Endothelial cell (in vitro differentiated cells): ENCODE results near the gene NFIX. TPM values are rescaled to one million over a fixed set of nuclear protein-coding genes. Genes with fewer than 3 reads are reported as not detected.
"Not testable (repeated sequence)": the region's sequence is repeated elsewhere in the genome, so short reads cannot be mapped to it uniquely, and the experiment has no call there.

Experiments used
- DNase-seq: peaks from one replicate; pipeline ENCODE4 v3.0.0; 2021; ENCODE audit warnings: low spot score
- H3K27ac Mint-ChIP-seq: one replicate; pipeline ENCODE4 v1.8.0; 2021; ENCODE audit warnings: mixed read lengths, inconsistent platforms; ENCODE audit not compliant: unreplicated experiment
- H3K27me3 Mint-ChIP-seq: one replicate; pipeline ENCODE4 v1.8.0; 2021; ENCODE audit warnings: mild to moderate bottlenecking, moderate library complexity, mixed read lengths, inconsistent platforms; ENCODE audit not compliant: unreplicated experiment
- H3K36me3 Mint-ChIP-seq: one replicate; pipeline ENCODE4 v1.8.0; 2021; ENCODE audit warnings: mild to moderate bottlenecking, low read depth, mixed read lengths, inconsistent platforms; ENCODE audit not compliant: unreplicated experiment
- H3K4me1 Mint-ChIP-seq: one replicate; pipeline ENCODE4 v1.8.0; 2021; ENCODE audit warnings: mild to moderate bottlenecking, mixed read lengths, inconsistent platforms; ENCODE audit not compliant: unreplicated experiment
- H3K4me3 Mint-ChIP-seq: one replicate; pipeline ENCODE4 v1.8.0; 2021; ENCODE audit warnings: mild to moderate bottlenecking, mixed read lengths, inconsistent platforms; ENCODE audit not compliant: unreplicated experiment
- H3K9me3 Mint-ChIP-seq: one replicate; pipeline ENCODE4 v1.8.0; 2021; ENCODE audit warnings: mixed read lengths, inconsistent platforms; ENCODE audit not compliant: unreplicated experiment
- total RNA-seq: library from RNA; stranded (reverse); fragmentation: NEBNext Ultra II Directional; extraction: Animal tissue kit (Norgen Biotek cat#: 25700); gene quantifications from one replicate; pipeline ENCODE4 v1.2.1, GENCODE V29; 2021; ENCODE audit not compliant: unreplicated experiment
- TF ChIP-seq, protein P1 (sequence below): fragments of 200-600 bp; sonication (generic); IDR thresholded peaks from one replicate; pipeline ENCODE4 v1.5.0; 2021; ENCODE audit warnings: antibody characterized with exemption; ENCODE audit not compliant: unreplicated experiment

NFIX gene
- total RNA-seq, 1 donor from 2014 or later: 9.9 TPM

DNA sequence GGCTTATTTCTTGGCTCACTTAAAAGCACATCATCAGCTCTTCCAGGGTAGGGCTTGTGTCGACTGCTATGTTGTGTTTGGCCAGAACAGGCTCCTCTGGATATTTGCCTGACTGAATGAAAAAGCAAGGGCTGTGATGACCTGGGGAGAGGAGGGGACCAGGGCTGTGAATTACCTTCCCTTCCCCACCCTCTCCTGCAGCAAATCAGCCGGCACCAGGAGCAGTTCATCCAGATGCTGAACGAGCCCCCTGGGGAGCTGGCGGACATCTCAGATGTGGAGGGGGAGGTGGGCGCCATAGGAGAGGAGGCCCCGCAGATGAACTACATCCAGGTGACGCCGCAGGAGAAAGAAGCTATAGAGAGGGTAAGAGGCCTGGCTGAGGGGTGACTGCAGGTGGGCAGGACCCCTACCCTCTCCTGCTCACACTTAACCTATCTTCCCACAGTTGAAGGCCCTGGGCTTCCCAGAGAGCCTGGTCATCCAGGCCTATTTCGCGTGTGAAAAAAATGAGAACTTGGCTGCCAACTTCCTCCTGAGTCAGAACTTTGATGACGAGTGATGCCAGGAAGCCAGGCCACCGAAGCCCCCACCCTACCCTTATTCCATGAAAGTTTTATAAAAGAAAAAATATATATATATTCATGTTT, 42.7 kb upstream of the NFIX start:
- H3K27ac Mint-ChIP-seq: no peak overlapping the region
- H3K4me3 Mint-ChIP-seq: no peak overlapping the region
- H3K9me3 Mint-ChIP-seq: no peaks in the 10 kb centered on the region
- peaks cover 36% of the 10 kb centered on the region for H3K36me3 Mint-ChIP-seq
- peaks cover 11% of the 10 kb centered on the region for H3K4me1 Mint-ChIP-seq
- TF ChIP-seq, protein P1, sequence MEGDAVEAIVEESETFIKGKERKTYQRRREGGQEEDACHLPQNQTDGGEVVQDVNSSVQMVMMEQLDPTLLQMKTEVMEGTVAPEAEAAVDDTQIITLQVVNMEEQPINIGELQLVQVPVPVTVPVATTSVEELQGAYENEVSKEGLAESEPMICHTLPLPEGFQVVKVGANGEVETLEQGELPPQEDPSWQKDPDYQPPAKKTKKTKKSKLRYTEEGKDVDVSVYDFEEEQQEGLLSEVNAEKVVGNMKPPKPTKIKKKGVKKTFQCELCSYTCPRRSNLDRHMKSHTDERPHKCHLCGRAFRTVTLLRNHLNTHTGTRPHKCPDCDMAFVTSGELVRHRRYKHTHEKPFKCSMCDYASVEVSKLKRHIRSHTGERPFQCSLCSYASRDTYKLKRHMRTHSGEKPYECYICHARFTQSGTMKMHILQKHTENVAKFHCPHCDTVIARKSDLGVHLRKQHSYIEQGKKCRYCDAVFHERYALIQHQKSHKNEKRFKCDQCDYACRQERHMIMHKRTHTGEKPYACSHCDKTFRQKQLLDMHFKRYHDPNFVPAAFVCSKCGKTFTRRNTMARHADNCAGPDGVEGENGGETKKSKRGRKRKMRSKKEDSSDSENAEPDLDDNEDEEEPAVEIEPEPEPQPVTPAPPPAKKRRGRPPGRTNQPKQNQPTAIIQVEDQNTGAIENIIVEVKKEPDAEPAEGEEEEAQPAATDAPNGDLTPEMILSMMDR: no peak
- DNase-seq: no peak
- H3K27me3 Mint-ChIP-seq: peaks cover 12% of the 10 kb centered on the region

DNA sequence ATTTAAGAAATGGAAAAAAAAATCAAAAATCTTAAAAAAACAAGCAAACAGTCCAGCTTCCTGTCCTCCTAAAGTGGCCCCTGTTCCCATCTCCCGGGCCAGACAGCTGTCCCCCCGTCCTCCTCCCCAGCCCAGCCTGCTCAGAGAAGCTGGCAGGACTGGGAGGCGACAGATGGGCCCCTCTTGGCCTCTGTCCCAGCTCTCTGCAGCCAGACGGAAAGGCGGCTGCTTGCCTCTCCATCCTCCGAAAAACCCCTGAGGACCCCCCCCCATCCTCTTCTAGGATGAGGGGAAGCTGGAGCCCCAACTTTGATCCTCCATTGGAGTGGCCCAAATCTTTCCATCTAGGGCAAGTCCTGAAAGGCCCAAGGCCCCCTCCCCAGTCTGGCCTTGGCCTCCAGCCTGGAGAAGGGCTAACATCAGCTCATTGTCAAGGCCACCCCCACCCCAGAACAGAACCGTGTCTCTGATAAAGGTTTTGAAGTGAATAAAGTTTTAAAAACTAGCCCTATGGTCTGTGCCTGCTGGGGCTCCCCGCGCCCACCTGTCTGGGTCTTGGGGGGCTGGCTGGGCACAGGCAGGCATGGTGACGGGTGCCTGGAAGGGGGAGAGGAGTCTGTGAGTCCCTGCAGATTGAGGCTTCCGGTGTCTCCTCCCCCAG, 42.0 kb upstream of the NFIX start:
- Mint-ChIP-seq H3K4me3 (no peak overlapping the region), H3K27me3 (peaks cover 12% of the 10 kb centered on the region), H3K4me1 (peaks cover 11% of the 10 kb centered on the region), H3K36me3 (peaks cover 36% of the 10 kb centered on the region), H3K9me3 (no peaks in the 10 kb centered on the region), H3K27ac (no peak overlapping the region)
- no peak for DNase-seq
- TF ChIP-seq, protein P1: no peak

DNA sequence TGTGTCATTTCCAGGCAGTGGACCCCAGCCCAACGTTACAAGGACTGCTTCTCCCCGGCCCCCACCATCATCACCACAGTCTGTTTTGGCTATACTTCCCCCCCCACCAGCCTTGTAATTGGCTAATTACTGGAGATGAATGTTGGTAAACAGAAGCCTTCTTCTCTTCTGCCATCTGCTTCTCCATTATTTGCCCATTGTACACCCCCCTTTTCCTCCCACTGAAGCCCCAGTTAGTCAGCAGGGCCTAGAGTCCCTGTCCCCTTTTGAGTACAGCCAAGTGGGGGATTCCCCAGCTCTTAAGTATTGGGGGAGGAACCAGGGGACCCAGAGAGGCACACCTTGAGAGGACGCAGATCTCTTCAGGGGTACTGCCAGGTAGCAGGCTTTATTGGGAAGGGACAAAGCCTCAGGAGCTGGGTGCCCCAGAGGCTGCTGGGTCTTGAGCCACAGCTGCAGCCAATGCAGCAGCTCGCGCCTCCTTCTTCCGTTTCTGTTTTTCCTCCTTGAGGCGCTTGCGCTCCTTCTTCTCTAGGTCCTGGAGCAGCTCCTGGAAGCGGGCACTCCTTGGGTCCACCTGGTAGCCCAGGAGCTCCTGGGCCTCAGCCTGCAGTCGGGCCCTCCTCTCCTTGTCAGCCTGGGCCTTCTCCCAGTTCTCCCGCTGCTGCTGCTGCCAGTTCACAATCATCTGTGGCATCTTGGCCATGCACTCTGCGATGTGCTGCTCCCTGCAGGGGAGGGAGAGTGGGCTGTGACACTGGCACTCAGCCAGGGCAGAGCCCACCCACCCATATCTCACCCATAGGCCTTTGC, 41.3 kb upstream of the NFIX start:
- Mint-ChIP-seq H3K27ac (no peak overlapping the region), H3K9me3 (no peaks in the 10 kb centered on the region), H3K4me1 (peaks cover 11% of the 10 kb centered on the region), H3K36me3 (peaks cover 36% of the 10 kb centered on the region), H3K27me3 (peaks cover 12% of the 10 kb centered on the region), H3K4me3 (peak overlapping the region; percentile 49)
- DNase-seq: no peak
- TF ChIP-seq, protein P1: no peak

DNA sequence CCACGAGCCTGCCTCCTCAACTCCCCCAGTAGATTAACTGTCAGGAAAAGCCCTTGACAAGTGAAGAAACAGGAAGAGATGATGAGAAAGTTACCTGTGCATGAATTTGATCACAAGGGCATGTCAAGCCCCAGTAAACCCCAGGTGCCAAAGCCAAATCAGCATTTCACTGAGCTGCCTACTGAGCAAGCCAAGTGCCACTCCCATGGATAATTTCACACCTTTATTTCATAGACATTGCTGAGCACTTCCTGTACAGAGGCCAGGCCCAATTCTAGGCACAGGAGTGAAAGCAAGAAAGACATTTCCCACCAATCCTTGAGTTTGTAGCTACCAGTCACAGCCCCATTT, 40.7 kb upstream of the NFIX start:
- Mint-ChIP-seq H3K9me3 (no peaks in the 10 kb centered on the region), H3K27ac (no peak overlapping the region), H3K4me1 (peaks cover 11% of the 10 kb centered on the region), H3K4me3 (peak overlapping the region; percentile 49), H3K27me3 (peaks cover 12% of the 10 kb centered on the region), H3K36me3 (peaks cover 36% of the 10 kb centered on the region)
- no peak for DNase-seq
- TF ChIP-seq, protein P1: no peak

DNA sequence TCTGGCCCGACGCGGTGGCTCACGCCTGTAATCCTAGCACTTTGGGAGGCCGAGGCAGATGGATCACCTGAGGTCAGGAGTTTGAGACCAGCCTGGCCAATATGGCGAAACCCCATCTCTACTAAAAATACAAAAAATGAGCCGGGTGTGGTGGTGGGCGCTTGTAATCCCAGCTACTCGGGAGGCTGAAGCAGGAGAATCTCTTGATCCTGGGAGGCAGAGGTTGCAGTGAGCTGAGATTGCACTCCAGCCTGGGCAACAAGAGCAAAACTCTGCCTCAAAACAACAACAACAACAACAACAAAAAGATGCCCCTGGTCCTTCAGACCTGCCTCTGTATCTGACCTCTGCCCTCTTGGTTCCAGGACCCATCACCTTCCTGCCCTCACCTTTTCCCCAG, 39.7 kb upstream of the NFIX start:
- peaks cover 26% of the 10 kb centered on the region for H3K36me3 Mint-ChIP-seq
- peak overlapping the region; percentile 53 for H3K27ac Mint-ChIP-seq
- not testable (repeated sequence) for H3K27me3 Mint-ChIP-seq

More for the DNA sequence above, 39.7 kb upstream of the NFIX start:
- Mint-ChIP-seq H3K4me3 (peak overlapping the region; percentile 89), H3K4me1 (peaks cover 11% of the 10 kb centered on the region)
- not testable (repeated sequence) for H3K9me3 Mint-ChIP-seq, DNase-seq
